Heart right ventricle (tissue), 16 donors: Measurements from ENCODE around the gene DNAH14. TPM values are rescaled to one million over a fixed set of nuclear protein-coding genes. Genes with fewer than 3 reads are reported as not detected.

Source experiments
- ATAC-seq, 8 donors: fragments of 200-7000 bp; cut with Tn5 transposase; one replicate each; pipeline ENCODE4 v1.9.1; 2020; ENCODE audit warnings: mild to moderate bottlenecking in 8 of 8, moderate library complexity in 8 of 8, moderate number of reproducible peaks in 1 of 8
- DNase-seq, 2 donors: peaks; one replicate each; pipeline ENCODE4 v3.0.0-alpha.2; 2020
- H3K27ac ChIP-seq, 10 donors: fragments of 200-600 bp; sonication (generic) in 2 of 10; one replicate each; pipeline versions ENCODE4 v1.5.0 to v1.8.0; 2020 to 2022; ENCODE audit warnings: mild to moderate bottlenecking in 3 of 10
- H3K27me3 ChIP-seq, 7 donors: fragments of 200-600 bp; one replicate each; pipeline ENCODE4 v1.8.0; 2021 to 2022; ENCODE audit warnings: mild to moderate bottlenecking in 2 of 7
- H3K36me3 ChIP-seq, 9 donors: fragments of 200-600 bp; sonication (generic) in 1 of 9; one replicate each; pipeline versions ENCODE4 v1.5.0 to v1.8.0; 2020 to 2022; ENCODE audit warnings: mild to moderate bottlenecking in 2 of 9
- H3K4me1 ChIP-seq, 9 donors: fragments of 200-600 bp; sonication (generic) in 1 of 9; one replicate each; pipeline versions ENCODE4 v1.5.0 to v1.8.0; 2020 to 2022; ENCODE audit warnings: mild to moderate bottlenecking in 4 of 9
- H3K4me3 ChIP-seq, 10 donors: fragments of 200-600 bp; sonication (generic) in 2 of 10; one replicate each; pipeline versions ENCODE4 v1.5.0 to v1.8.0; 2020 to 2022; ENCODE audit warnings: mild to moderate bottlenecking in 7 of 10, moderate library complexity in 2 of 10
- H3K9me3 ChIP-seq, 11 donors: fragments of 200-600 bp in 10 of 11; sonication (generic) in 2 of 11; one replicate each; pipeline versions ENCODE4 v1.5.0 to v1.8.0; 2013 to 2022; ENCODE audit warnings: mild to moderate bottlenecking in 2 of 11, control low read depth in 1 of 11, moderate library complexity in 1 of 11
- CTCF ChIP-seq, 9 donors: fragments of 200-600 bp; sonication (generic) in 2 of 9; IDR thresholded peaks; one replicate each; pipeline versions ENCODE4 v1.5.0 to v1.8.0; 2021 to 2022; ENCODE audit warnings: antibody characterized with exemption in 9 of 9, mild to moderate bottlenecking in 5 of 9, moderate library complexity in 1 of 9
- whole genome bisulfite sequencing, 2 donors: extraction: QIAGEN DNeasy Blood & Tissue Kit; methylation state at CpG; one replicate each; pipeline ENCODE4 v1.1.7; 2013; ENCODE audit warnings: inconsistent platforms in 1 of 2; 5-methylcytosine and 5-hydroxymethylcytosine counted together
- intact Hi-C, 10 donors: fragments of 100-400 bp; cut with DNase I; formaldehyde crosslinking; loops; one replicate each; pipeline versions ENCODE4 v1.11.1 to v1.14.2; 2022
- polyA plus RNA-seq, 2 donors: library from polyadenylated mRNA; stranded (reverse); fragments of 200-250 nt; gene quantifications; one replicate each; pipeline ENCODE4 v1.2.3, GENCODE V29; 2013
- total RNA-seq, 10 donors: library from RNA; stranded (reverse); fragmentation: NEBNext Ultra II Directional in 3 of 10; extraction: Animal tissue kit (Norgen Biotek cat#: 25700) in 3 of 10; gene quantifications; one replicate each; pipeline versions ENCODE4 v1.2.1 to v1.2.4, GENCODE V29; 2021 to 2023
- donor health status: Arrhythmogenic right ventricular cardiomyopathy.
- donor health status: ischemic (EF 13 %, LVEDD 7.1; RV severe dilation, severe dysfunction).
- donor health status: healthy with polysubstance abuse.
- donor health status: DM: no; HTN: yes; CAD: no.
- donor health status: DM: no; HTN: no; CAD: no.
- donor health status: ischemic (EF 25% LVEDD 6.9; RV normal size, moderate dysfunction).
- donor health status: ischemic (EF 25% LVEDD 5.7; RV mildly dilated, moderate dysfunction).
- donor health status: healthy.
- donor health status: DM: yes; HTN: yes; CAD: no.
- donor health status: Ischemic cardiomyopathy.
- donor health status: ischemic (EF 35%, LVEDD 5.7; RV mildly dilated, moderate dysfunction).
- donor health status: nonischemic (EF 11% LVEDD 7.7; RV severe dilation, severe dysfunction).
- donor health status: DM: yes; HTN: yes; CAD: no.
- donor health status: PGD.
- donor health status: ischemic (EF 29% LVEDD 5.4; RV normal size, mild dysfunction).
- donor health status: nonischemic (EF 23%, LVEDD 6.1; RV moderate dilation, normal function).

Gene DNAH14
- total and polyA plus RNA-seq, 12 donors, result 0.12 to 8.0 (median 2.0) TPM

GRCh38 chr1:225408249-225408648, 478.8 kb downstream of the DNAH14 start:
- no peak overlapping the region for H3K4me3 ChIP-seq
- no peaks in the 10 kb centered on the region for H3K27me3 ChIP-seq
- H3K9me3 ChIP-seq, result no peaks in the 10 kb centered on the region
- H3K4me1 ChIP-seq, result no peaks in the 10 kb centered on the region
- no peak overlapping the region for H3K27ac ChIP-seq
- TF ChIP-seq CTCF (IDR thresholded peaks at IDR 0.05), result no peak
- intact Hi-C loops, result no loop called here
- WGBS, 2 donors, result 85 to 92% methylated on average over 4 of the region's 4 CpGs
- peaks cover 0 to 100% (median 22%) of the 10 kb centered on the region in 9 donors for H3K36me3 ChIP-seq
- DNase-seq, result no peak
- no peak for ATAC-seq

GRCh38 chr1:225409051-225409450, 479.6 kb downstream of the DNAH14 start:
- no peak for TF ChIP-seq CTCF (IDR thresholded peaks at IDR 0.05)
- Histone ChIP-seq H3K4me3 (no peak overlapping the region), H3K27me3 (no peaks in the 10 kb centered on the region), H3K27ac (no peak overlapping the region), H3K4me1 (peaks cover 0 to 4% (median 0%) of the 10 kb centered on the region in 9 donors), H3K36me3 (peaks cover 0 to 100% (median 22%) of the 10 kb centered on the region in 9 donors), H3K9me3 (no peaks in the 10 kb centered on the region)
- ATAC-seq (no peak), DNase-seq (no peak)
- intact Hi-C loops, result no loop called here
- WGBS, 2 donors, result 86 to 87% methylated on average over 8 of the region's 8 CpGs

DNA sequence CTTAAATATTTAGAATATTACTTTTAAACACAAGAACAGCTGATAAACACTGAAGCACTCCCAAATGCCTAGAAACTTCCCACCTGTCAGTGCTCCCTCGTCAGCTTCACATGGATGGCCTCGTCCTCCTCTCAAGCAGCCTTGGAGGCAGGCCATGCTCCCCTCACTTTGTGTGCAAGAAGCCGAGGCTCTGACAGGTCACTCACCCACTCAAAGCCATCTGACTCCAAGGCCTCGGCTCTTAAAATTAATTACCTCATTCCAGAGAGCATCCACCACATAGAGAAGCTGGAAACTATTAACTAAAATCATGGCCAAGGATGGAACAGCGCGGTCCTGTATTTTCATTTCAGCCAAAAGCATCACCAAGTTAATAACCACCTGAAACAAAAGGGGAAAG, 480.6 kb downstream of the DNAH14 start:
- WGBS, 2 donors, result 82 to 85% methylated on average over 6 of the region's 6 CpGs
- DNase-seq, result no peak
- H3K27ac ChIP-seq, result no peak overlapping the region
- no peak for TF ChIP-seq CTCF (IDR thresholded peaks at IDR 0.05)
- intact Hi-C loops, result no loop called here
- no peaks in the 10 kb centered on the region for H3K9me3 ChIP-seq
- peaks cover 0 to 7% (median 0%) of the 10 kb centered on the region in 9 donors for H3K4me1 ChIP-seq
- no peak for ATAC-seq
- peaks cover 0 to 100% (median 28%) of the 10 kb centered on the region in 9 donors for H3K36me3 ChIP-seq
- no peaks in the 10 kb centered on the region for H3K27me3 ChIP-seq
- no peak overlapping the region for H3K4me3 ChIP-seq

DNA sequence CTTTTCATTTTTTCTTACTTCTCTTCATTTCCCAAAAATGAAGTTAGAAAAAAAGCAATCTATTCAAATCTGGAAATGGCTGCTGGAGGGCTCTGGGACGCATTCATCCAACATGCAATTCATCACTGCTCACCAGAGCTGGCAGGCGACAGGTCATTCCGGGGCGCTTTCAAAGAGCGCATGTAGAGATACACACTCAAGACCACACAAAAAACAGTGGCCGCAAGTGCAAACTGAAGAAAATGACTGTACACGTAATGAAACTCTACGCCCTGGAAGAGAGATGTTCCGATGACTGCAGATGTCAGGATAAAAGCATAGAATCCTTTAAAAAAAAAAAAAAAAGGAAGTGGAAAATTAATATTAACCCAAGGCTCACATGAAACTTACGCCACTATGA, 482.8 kb downstream of the DNAH14 start:
- no peaks in the 10 kb centered on the region for H3K27me3 ChIP-seq
- intact Hi-C loops, result no loop called here
- no peak overlapping the region for H3K4me3 ChIP-seq
- ATAC-seq (no peak), DNase-seq (no peak)
- H3K36me3 ChIP-seq, result peaks cover 0 to 100% (median 35%) of the 10 kb centered on the region in 9 donors
- TF ChIP-seq CTCF (IDR thresholded peaks at IDR 0.05), result no peak
- no peak overlapping the region for H3K27ac ChIP-seq
- H3K4me1 ChIP-seq, result peaks cover 0 to 7% (median 0%) of the 10 kb centered on the region in 9 donors
- WGBS, 2 donors, result 93 to 95% methylated on average over 10 of the region's 10 CpGs
- H3K9me3 ChIP-seq, result no peaks in the 10 kb centered on the region
